GM23248 (cell line): ENCODE measurements around the gene SWAP70. TPM values are rescaled to one million over a fixed set of nuclear protein-coding genes. Genes with fewer than 3 reads are reported as not detected.
"Not testable (repeated sequence)": the region's sequence is repeated elsewhere in the genome, so short reads cannot be mapped to it uniquely, and the experiment has no call there.

Experiments
- DNase-seq: peaks from one replicate; pipeline ENCODE4 v3.0.0-alpha.2; 2015
- H2AFZ ChIP-seq: fragments of 200-600 bp; sonication (generic); 2 replicates; pipeline ENCODE4 v1.6.1; 2016; ENCODE audit warnings: antibody characterized with exemption
- H3F3A ChIP-seq: fragments of 200-600 bp; sonication (generic); 2 replicates; pipeline ENCODE4 v1.6.1; 2016; ENCODE audit warnings: mild to moderate bottlenecking, antibody characterized with exemption, mixed run types; ENCODE audit not compliant: insufficient read depth
- H3K27ac ChIP-seq: fragments of 200-600 bp; sonication (generic); 2 replicates; pipeline ENCODE4 v1.5.1; 2016; ENCODE audit warnings: mild to moderate bottlenecking
- H3K27me3 ChIP-seq: fragments of 200-600 bp; sonication (generic); replicated peaks from 2 replicates; pipeline ENCODE4 v1.6.1; 2016; ENCODE audit warnings: mild to moderate bottlenecking; ENCODE audit not compliant: insufficient read depth
- H3K36me3 ChIP-seq: fragments of 200-600 bp; sonication (generic); 2 replicates; pipeline ENCODE4 v1.6.1; 2016; ENCODE audit warnings: low read depth, mild to moderate bottlenecking
- H3K4me1 ChIP-seq: fragments of 200-600 bp; sonication (generic); 2 replicates; pipeline ENCODE4 v1.6.1; 2016; ENCODE audit warnings: mild to moderate bottlenecking; ENCODE audit not compliant: insufficient read depth
- H3K4me2 ChIP-seq: fragments of 200-600 bp; sonication (generic); one replicate; pipeline ENCODE4 v1.6.1; 2016; ENCODE audit warnings: mild to moderate bottlenecking; ENCODE audit not compliant: unreplicated experiment
- H3K4me3 ChIP-seq: fragments of 200-600 bp; sonication (generic); 2 replicates; pipeline ENCODE4 v1.5.1; 2016; ENCODE audit warnings: mild to moderate bottlenecking
- H3K79me2 ChIP-seq: fragments of 200-600 bp; sonication (generic); 2 replicates; pipeline ENCODE4 v1.6.1; 2016; ENCODE audit warnings: mild to moderate bottlenecking; ENCODE audit not compliant: insufficient read depth
- H3K9ac ChIP-seq: fragments of 200-600 bp; sonication (generic); 2 replicates; pipeline ENCODE4 v1.6.1; 2016; ENCODE audit warnings: mild to moderate bottlenecking
- H3K9me2 ChIP-seq: fragments of 200-600 bp; sonication (generic); 2 replicates; pipeline ENCODE4 v1.6.1; 2016; ENCODE audit warnings: mixed run types, mild to moderate bottlenecking, moderate library complexity; ENCODE audit not compliant: insufficient read depth
- H3K9me3 ChIP-seq: fragments of 200-600 bp; sonication (generic); one replicate; pipeline ENCODE4 v1.6.1; 2017; ENCODE audit warnings: low read depth
- H4K20me1 ChIP-seq: fragments of 200-600 bp; sonication (generic); 2 replicates; pipeline ENCODE4 v1.6.0; 2016; ENCODE audit not compliant: insufficient read depth
- EZH2 ChIP-seq: fragments of 200-600 bp; sonication (generic); IDR thresholded peaks from 2 replicates; pipeline ENCODE4 v1.6.1; 2018; ENCODE audit warnings: antibody characterized with exemption, mild to moderate bottlenecking; ENCODE audit not compliant: insufficient read depth, poor library complexity, severe bottlenecking
- EZH2phosphoT487 ChIP-seq: fragments of 200-600 bp; sonication (generic); IDR thresholded peaks from 2 replicates; pipeline ENCODE4 v1.6.1; 2018; ENCODE audit warnings: antibody characterized with exemption, moderate library complexity, mild to moderate bottlenecking, low read depth; ENCODE audit not compliant: insufficient read depth
- whole genome bisulfite sequencing, 2 experiments: methylation state at CpG; one replicate each; pipeline ENCODE4 v1.1.6; 2015 to 2017; ENCODE audit warnings: low lambda C conversion rate in 2 of 2, low coverage in 1 of 2; ENCODE audit errors: missing lambda C conversion rate in 2 of 2; 5-methylcytosine and 5-hydroxymethylcytosine counted together
- in situ Hi-C: fragments of 300-500 bp; cut with MboI; formaldehyde crosslinking; loops from 2 replicates; pipeline ENCODE4 v1.15.0; 2020
- polyA plus RNA-seq: library from polyadenylated mRNA; unstranded; fragments of >200 nt; fragmentation: Nextera tagmentation; extraction: Ambion mirVana; gene quantifications from 2 replicates; pipeline ENCODE4 v1.2.1, GENCODE V29; 2016
- total RNA-seq: library from RNA; depleted of rRNA; stranded (reverse); fragments of >200 nt; shearing (Covaris generic); gene quantifications from 2 replicates; pipeline ENCODE4 v1.2.3, GENCODE V29; 2014

Gene SWAP70
- total and polyA plus RNA-seq, 2 experiments from 2014 or later = 46.4 to 73.3 TPM

- no peak for DNase-seq
- Histone ChIP-seq H3K9ac (no peak overlapping the region), H3K27ac (no peak overlapping the region), H3K4me3 (no peak overlapping the region), H3K4me1 (peaks cover 37% of the 10 kb centered on the region), H3K27me3 (no peaks in the 10 kb centered on the region), H3K9me3 (no peaks in the 10 kb centered on the region), H2AFZ (no peak overlapping the region), H3K36me3 (peaks cover 39% of the 10 kb centered on the region), H3F3A (peaks cover 29% of the 10 kb centered on the region), H3K9me2 (no peaks in the 10 kb centered on the region), H3K4me2 (no peak overlapping the region), H4K20me1 (no peaks in the 10 kb centered on the region; the same call in 1 of the 2 replicates), H3K79me2 (peaks cover 92% of the 10 kb centered on the region)
- TF ChIP-seq EZH2phosphoT487 (no peak), EZH2 (no peak)
- in situ Hi-C loops = loop anchor here (10.0 kb wide), 1 partner anchor 79 kb away; no protein-coding TSS in a partner anchor
- WGBS, 2 experiments = 96 to 97% methylated on average over 2 of the region's 2 CpGs
These were observed 30.1 kb downstream of the SWAP70 start for GRCh38 chr11:9693801-9694553.

GRCh38 chr11:9695228-9695627 lies 31.4 kb downstream of the SWAP70 start:
- Histone ChIP-seq H3K79me2 (peaks cover 93% of the 10 kb centered on the region), H3K4me1 (peaks cover 28% of the 10 kb centered on the region), H3F3A (peaks cover 18% of the 10 kb centered on the region), H3K36me3 (peaks cover 40% of the 10 kb centered on the region)
- in situ Hi-C loops = loop anchor here (10.0 kb wide), 1 partner anchor 80 kb away; no protein-coding TSS in a partner anchor
- H3K4me2 ChIP-seq, H3K27ac ChIP-seq, H3K4me3 ChIP-seq, H2AFZ ChIP-seq, H3K9me2 ChIP-seq, H3K9me3 ChIP-seq, H3K9ac ChIP-seq, H3K27me3 ChIP-seq, DNase-seq, H4K20me1 ChIP-seq: not testable (repeated sequence)
- WGBS, 2 experiments = 96 to 99% methylated on average over 8 of the region's 8 CpGs

DNA sequence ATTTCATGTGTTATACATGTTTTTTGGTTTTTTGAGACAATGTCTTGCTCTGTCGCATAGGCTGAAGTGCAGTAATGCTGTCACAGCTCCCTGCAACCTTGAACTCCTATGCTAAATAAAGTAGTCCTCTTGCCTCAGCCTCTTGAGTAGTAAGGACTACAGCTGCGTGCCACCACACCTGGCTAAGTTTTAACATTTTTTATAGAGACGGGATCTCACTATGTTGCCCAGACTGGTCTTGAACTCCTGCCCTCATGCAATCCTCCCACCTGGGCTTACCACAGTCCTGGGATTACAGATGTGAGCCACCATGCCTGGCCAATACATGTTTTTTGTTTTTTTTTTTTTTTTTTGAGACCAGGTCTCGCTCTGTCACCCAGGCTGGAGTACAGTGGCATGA lies 33.9 kb downstream of the SWAP70 start:
- peaks cover 19% of the 10 kb centered on the region for H3K4me1 ChIP-seq
- H3F3A ChIP-seq = no peaks in the 10 kb centered on the region; the same call in 1 of the 2 replicates
- H3K27me3 ChIP-seq = no peaks in the 10 kb centered on the region
- no peak overlapping the region for H2AFZ ChIP-seq
- H3K9ac ChIP-seq = no peak overlapping the region
- H3K9me2 ChIP-seq = no peaks in the 10 kb centered on the region
- H3K27ac ChIP-seq = no peak overlapping the region
- WGBS, 2 experiments = 97 to 100% methylated on average over 3 to 4 of the region's 4 CpGs
- in situ Hi-C loops = loop anchor here (10.0 kb wide), 1 partner anchor 83 kb away; no protein-coding TSS in a partner anchor
- H3K9me3 ChIP-seq = no peaks in the 10 kb centered on the region
- H3K79me2 ChIP-seq = peaks cover 95% of the 10 kb centered on the region
- H3K36me3 ChIP-seq = peaks cover 40% of the 10 kb centered on the region
- no peaks in the 10 kb centered on the region for H4K20me1 ChIP-seq
- DNase-seq = no peak
- TF ChIP-seq EZH2phosphoT487 = no peak
- TF ChIP-seq EZH2 = no peak
- no peak overlapping the region for H3K4me3 ChIP-seq
- no peak overlapping the region for H3K4me2 ChIP-seq

- no peak for DNase-seq
- H3K4me1 ChIP-seq = 0 out of 2 replicates have a peak, but pooled peaks cover 21% of the 10 kb centered on the region
- in situ Hi-C loops = no loop called here
- no peaks in the 10 kb centered on the region; the same call in 1 of the 2 replicates for H3F3A ChIP-seq
- no peak overlapping the region for H2AFZ ChIP-seq
- 37 to 39% methylated on average over 2 of the region's 2 CpGs for WGBS, 2 experiments
- no peak overlapping the region for H3K27ac ChIP-seq
- no peak overlapping the region for H3K4me3 ChIP-seq
- no peaks in the 10 kb centered on the region for H3K9me2 ChIP-seq
- H3K79me2 ChIP-seq = peaks cover 95% of the 10 kb centered on the region
- H3K9ac ChIP-seq = no peak overlapping the region
- peaks cover 28% of the 10 kb centered on the region for H3K36me3 ChIP-seq
- H3K9me3 ChIP-seq = no peaks in the 10 kb centered on the region
- no peaks in the 10 kb centered on the region for H3K27me3 ChIP-seq
- H3K4me2 ChIP-seq = no peak overlapping the region
- TF ChIP-seq EZH2 (no peak), EZH2phosphoT487 (no peak)
- no peaks in the 10 kb centered on the region for H4K20me1 ChIP-seq
These were observed 36.4 kb downstream of the SWAP70 start for GRCh38 chr11:9700105-9700801.
